Mucosa of descending colon (tissue), 3 donors: ENCODE measurements around the gene CALCOCO1. TPM values are rescaled to one million over a fixed set of nuclear protein-coding genes. Genes with fewer than 3 reads are reported as not detected.
A peak's percentile ranks its signal among the peaks of the same experiment; 100 is the strongest.

Experiments used
- ATAC-seq: fragments of 200-7000 bp; cut with Tn5 transposase; one replicate; pipeline ENCODE4 v1.9.1; 2020; ENCODE audit warnings: mild to moderate bottlenecking, moderate library complexity
- DNase-seq, 3 donors: peaks; one replicate each; pipeline ENCODE4 v3.0.0-alpha.2; 2020
- H3K36me3 ChIP-seq: fragments of 200-600 bp; one replicate; pipeline ENCODE4 v1.8.0; 2021; ENCODE audit warnings: low read depth, mild to moderate bottlenecking
- H3K4me1 ChIP-seq: fragments of 200-600 bp; one replicate; pipeline ENCODE4 v1.8.0; 2021; ENCODE audit warnings: low read depth, mild to moderate bottlenecking
- H3K4me3 ChIP-seq: fragments of 200-600 bp; one replicate; pipeline ENCODE4 v1.8.0; 2021; ENCODE audit warnings: mild to moderate bottlenecking
- H3K9me3 ChIP-seq: fragments of 200-600 bp; one replicate; pipeline ENCODE4 v1.8.0; 2021; ENCODE audit warnings: mild to moderate bottlenecking
- CTCF ChIP-seq: fragments of 200-600 bp; IDR thresholded peaks from one replicate; pipeline ENCODE4 v1.8.0; 2022; ENCODE audit warnings: antibody characterized with exemption, mild to moderate bottlenecking
- intact Hi-C, 2 donors: fragments of 100-400 bp; cut with DNase I in 1 of 2; cut with micrococcal nuclease in 1 of 2; formaldehyde crosslinking; loops; one replicate each; pipeline versions ENCODE4 v1.11.0 to v1.11.1; 2022; cut with DNase I, micrococcal nuclease
- long read RNA-seq, 2 donors: library from polyadenylated mRNA; unstranded; transcript quantifications; one replicate each; pipeline ENCODE4 v2.0.0, GENCODE V29; 2019 to 2021
- total RNA-seq, 3 donors: library from RNA; stranded (reverse); fragmentation: NEBNext Ultra II Directional in 2 of 3; extraction: Animal tissue kit (Norgen Biotek cat#: 25700) in 2 of 3; gene quantifications; one replicate each; pipeline versions ENCODE4 v1.2.1 to v1.2.4, GENCODE V29; 2021 to 2023
- donor health status: DM: no; HTN: no; CAD: no; lungs with moderate emphysema.
- donor health status: DM: no; HTN: no; CAD: no.
- donor health status: DM: no; HTN: yes; CAD: no.

CALCOCO1 gene
- 100 to 1,000 TPM in 2 of 3 donors, 10 to 100 TPM in 1; 62.2 to 235 (median 119) TPM for total RNA-seq
- long read RNA-seq, donor 1, transcript CALCOCO1-210 (14 exons, 3,888 nt) = minor isoform, 5 of 194 reads
- long read RNA-seq, donor 1, transcript CALCOCO1-218 (15 exons, 2,291 nt) = major isoform, 110 of 194 reads
- long read RNA-seq, donor 1, partial matches to known transcripts = 32 of 194 reads
- long read RNA-seq, donor 1, other reads (novel, unspliced or antisense) = 47 of 194 reads
- long read RNA-seq, donor 2, partial matches to known transcripts = 1 of 12 reads
- long read RNA-seq, donor 2, other reads (novel, unspliced or antisense) = 7 of 12 reads

GRCh38 chr12:53727310-53728041, at the start of gene CALCOCO1:
TSS of gene CALCOCO1 (minus strand) at chr12:53727452. CDS start at chr12:53725242, 2,210 bp downstream.
- ATAC-seq = peak; percentile 99
- intact Hi-C loops = no loop called here
- no peak for TF ChIP-seq CTCF

GRCh38 chr12:53776872-53777271, 49.6 kb upstream of the CALCOCO1 start:
- ATAC-seq (no peak), DNase-seq (no peak)
- no peaks in the 10 kb centered on the region for H3K9me3 ChIP-seq
- intact Hi-C loops = no loop called here
- no peaks in the 10 kb centered on the region for H3K4me1 ChIP-seq
- TF ChIP-seq CTCF = no peak
- no peaks in the 10 kb centered on the region for H3K36me3 ChIP-seq
- H3K4me3 ChIP-seq = no peak overlapping the region

More at GRCh38 chr12:53727310-53728041, at the start of gene CALCOCO1:
- peak; percentile 97 to 98 (median 98) for DNase-seq
- Histone ChIP-seq H3K36me3 (no peaks in the 10 kb centered on the region), H3K4me1 (peaks cover 13% of the 10 kb centered on the region), H3K9me3 (no peaks in the 10 kb centered on the region), H3K4me3 (peak within 1 kb of the TSS; percentile 72)

GRCh38 chr12:53775478-53776145, 48.4 kb upstream of the CALCOCO1 start:
- no peak for DNase-seq
- intact Hi-C loops = no loop called here
- TF ChIP-seq CTCF = no peak
- ATAC-seq = no peak
- no peaks in the 10 kb centered on the region for H3K4me1 ChIP-seq
- no peaks in the 10 kb centered on the region for H3K9me3 ChIP-seq
- no peak overlapping the region for H3K4me3 ChIP-seq
- no peaks in the 10 kb centered on the region for H3K36me3 ChIP-seq

- intact Hi-C loops = no loop called here
- DNase-seq (no peak), ATAC-seq (no peak)
- Histone ChIP-seq H3K4me3 (no peak overlapping the region), H3K4me1 (no peaks in the 10 kb centered on the region), H3K9me3 (no peaks in the 10 kb centered on the region), H3K36me3 (no peaks in the 10 kb centered on the region)
- no peak for TF ChIP-seq CTCF
These were observed 43.0 kb upstream of the CALCOCO1 start for GRCh38 chr12:53770281-53770680.

- Histone ChIP-seq H3K4me3 (no peak overlapping the region), H3K9me3 (no peaks in the 10 kb centered on the region), H3K36me3 (no peaks in the 10 kb centered on the region), H3K4me1 (no peaks in the 10 kb centered on the region)
- TF ChIP-seq CTCF = no peak
- ATAC-seq (no peak), DNase-seq (no peak)
- intact Hi-C loops = no loop called here
These were observed 41.7 kb upstream of the CALCOCO1 start for GRCh38 chr12:53768976-53769375.
